Astrocyte (in vitro differentiated cells and primary cell): ENCODE results near the gene TBCEL. TPM values are rescaled to one million over a fixed set of nuclear protein-coding genes. Genes with fewer than 3 reads are reported as not detected.

Experiments
- DNase-seq: peaks from one replicate; pipeline ENCODE4 v3.0.0-alpha.2; 2010; ENCODE audit warnings: low read depth
- FAIRE-seq: peaks from 2 replicates; lab custom pipeline; 2011; peaks lifted over from hg19 to GRCh38; lab: Jason Lieb, UNC
- H2AFZ ChIP-seq: 2 replicates; pipeline ENCODE4 v1.6.0; 2012; ENCODE audit warnings: low read depth, low read length, inconsistent platforms
- H3K27ac ChIP-seq: 2 replicates; pipeline ENCODE4 v1.5.1; 2011; ENCODE audit warnings: low read depth, low read length, inconsistent platforms
- H3K27me3 ChIP-seq: 2 replicates; pipeline ENCODE4 v1.6.0; 2011; ENCODE audit warnings: low read length, inconsistent platforms; ENCODE audit not compliant: insufficient read depth
- H3K36me3 ChIP-seq: 2 replicates; pipeline ENCODE4 v1.5.1; 2011; ENCODE audit warnings: low read length, inconsistent platforms; ENCODE audit not compliant: insufficient read depth
- H3K4me1 ChIP-seq: 2 replicates; pipeline ENCODE4 v1.5.1; 2011; ENCODE audit warnings: low read length, inconsistent platforms; ENCODE audit not compliant: insufficient read depth
- H3K4me2 ChIP-seq: 2 replicates; pipeline ENCODE4 v1.6.0; 2012; ENCODE audit warnings: low read length, inconsistent platforms
- H3K4me3 ChIP-seq: 2 replicates; pipeline ENCODE4 v1.5.1; 2011; ENCODE audit warnings: low read depth, mild to moderate bottlenecking, low read length, inconsistent platforms; ENCODE audit not compliant: insufficient read depth
- H3K79me2 ChIP-seq: 2 replicates; pipeline ENCODE4 v1.6.0; 2012; ENCODE audit warnings: mild to moderate bottlenecking, low read length, inconsistent platforms; ENCODE audit not compliant: insufficient read depth
- H3K9ac ChIP-seq: 2 replicates; pipeline ENCODE4 v1.6.0; 2012; ENCODE audit warnings: mild to moderate bottlenecking, low read length, inconsistent platforms
- H3K9me3 ChIP-seq: 2 replicates; pipeline ENCODE4 v1.5.1; 2012; ENCODE audit warnings: low read depth, mild to moderate bottlenecking, low read length, inconsistent platforms; ENCODE audit not compliant: insufficient read depth
- H4K20me1 ChIP-seq: 2 replicates; pipeline ENCODE4 v1.6.0; 2012; ENCODE audit warnings: low read length, inconsistent platforms; ENCODE audit not compliant: insufficient read depth
- H3K27ac Mint-ChIP-seq: one replicate; pipeline ENCODE4 v1.8.0; 2021; ENCODE audit warnings: mild to moderate bottlenecking, mixed read lengths; ENCODE audit not compliant: unreplicated experiment
- H3K27me3 Mint-ChIP-seq: one replicate; pipeline ENCODE4 v1.8.0; 2021; ENCODE audit warnings: low read depth, mixed read lengths; ENCODE audit not compliant: unreplicated experiment
- H3K36me3 Mint-ChIP-seq: one replicate; pipeline ENCODE4 v1.8.0; 2021; ENCODE audit warnings: low read depth, mixed read lengths; ENCODE audit not compliant: unreplicated experiment
- H3K4me1 Mint-ChIP-seq: one replicate; pipeline ENCODE4 v1.8.0; 2021; ENCODE audit warnings: low read depth, mixed read lengths; ENCODE audit not compliant: unreplicated experiment
- H3K4me3 Mint-ChIP-seq: one replicate; pipeline ENCODE4 v1.8.0; 2021; ENCODE audit warnings: mild to moderate bottlenecking, moderate library complexity, mixed read lengths; ENCODE audit not compliant: unreplicated experiment
- H3K9me3 Mint-ChIP-seq: one replicate; pipeline ENCODE4 v1.8.0; 2021; ENCODE audit warnings: mild to moderate bottlenecking, mixed read lengths; ENCODE audit not compliant: unreplicated experiment
- CTCF ChIP-seq: IDR thresholded peaks from 2 replicates; pipeline ENCODE4 v1.5.1; 2011; ENCODE audit warnings: low read depth, mild to moderate bottlenecking, inconsistent platforms, low read length, moderate library complexity; ENCODE audit not compliant: insufficient read depth
- EZH2 ChIP-seq: IDR thresholded peaks from 2 replicates; pipeline ENCODE4 v1.6.1; 2012; ENCODE audit warnings: mild to moderate bottlenecking, low read length, inconsistent platforms; ENCODE audit not compliant: insufficient read depth
- total RNA-seq: library from RNA; stranded (reverse); gene quantifications from 2 replicates; pipeline ENCODE4 v1.2.1, GENCODE V29; 2021

TBCEL gene
- total RNA-seq, 1 donor from 2014 or later: 25.9 TPM

GRCh38 chr11:121089566-121089965 lies 65.7 kb downstream of the TBCEL start:
- Histone ChIP-seq H2AFZ (no peak overlapping the region), H3K4me2 (no peak overlapping the region), H3K4me3 (no peak overlapping the region), H3K4me1 (peaks cover 4% of the 10 kb centered on the region), H4K20me1 (peaks cover 9% of the 10 kb centered on the region), H3K9ac (no peak overlapping the region), H3K79me2 (no peaks in the 10 kb centered on the region), H3K27me3 (no peaks in the 10 kb centered on the region), H3K27ac (no peak overlapping the region), H3K36me3 (peaks cover 3% of the 10 kb centered on the region), H3K9me3 (no peaks in the 10 kb centered on the region)
- Mint-ChIP-seq H3K36me3 (peaks cover 18% of the 10 kb centered on the region), H3K27me3 (no peaks in the 10 kb centered on the region), H3K4me1 (peaks cover 7% of the 10 kb centered on the region), H3K4me3 (no peak overlapping the region), H3K9me3 (no peaks in the 10 kb centered on the region), H3K27ac (no peak overlapping the region)
- DNase-seq: no peak
- TF ChIP-seq EZH2: no peak
- TF ChIP-seq CTCF: no peak
- FAIRE-seq: no peak

- no peaks in the 10 kb centered on the region for H3K9me3 Mint-ChIP-seq
- no peaks in the 10 kb centered on the region for H3K9me3 ChIP-seq
- H3K4me2 ChIP-seq: no peak overlapping the region
- DNase-seq: no peak
- no peaks in the 10 kb centered on the region for H3K79me2 ChIP-seq
- H3K4me1 ChIP-seq: peaks cover 4% of the 10 kb centered on the region
- H3K9ac ChIP-seq: no peak overlapping the region
- H2AFZ ChIP-seq: no peak overlapping the region
- peaks cover 18% of the 10 kb centered on the region for H3K36me3 Mint-ChIP-seq
- H3K4me1 Mint-ChIP-seq: peaks cover 7% of the 10 kb centered on the region
- H3K27ac ChIP-seq: no peak overlapping the region
- peaks cover 9% of the 10 kb centered on the region for H4K20me1 ChIP-seq
- peak; percentile 26 for FAIRE-seq
- H3K36me3 ChIP-seq: peaks cover 3% of the 10 kb centered on the region
- H3K27ac Mint-ChIP-seq: no peak overlapping the region
- no peak overlapping the region for H3K4me3 ChIP-seq
- no peaks in the 10 kb centered on the region for H3K27me3 Mint-ChIP-seq
- H3K4me3 Mint-ChIP-seq: no peak overlapping the region
- no peak for TF ChIP-seq CTCF
- TF ChIP-seq EZH2: no peak
- no peaks in the 10 kb centered on the region for H3K27me3 ChIP-seq
Measured at GRCh38 chr11:121090145-121090721, 66.3 kb downstream of the TBCEL start.

GRCh38 chr11:121091492-121092152 lies 67.7 kb downstream of the TBCEL start:
- FAIRE-seq (peak; percentile 32), DNase-seq (no peak)
- no peaks in the 10 kb centered on the region for H3K79me2 ChIP-seq
- no peak overlapping the region for H3K9ac ChIP-seq
- Mint-ChIP-seq H3K9me3 (no peaks in the 10 kb centered on the region), H3K4me1 (peaks cover 5% of the 10 kb centered on the region), H3K36me3 (peaks cover 10% of the 10 kb centered on the region), H3K27ac (no peak overlapping the region), H3K4me3 (no peak overlapping the region), H3K27me3 (no peaks in the 10 kb centered on the region)
- no peak overlapping the region for H3K27ac ChIP-seq
- no peak for TF ChIP-seq CTCF
- no peak for TF ChIP-seq EZH2
- H3K4me3 ChIP-seq: no peak overlapping the region
- peaks cover 2% of the 10 kb centered on the region for H3K4me1 ChIP-seq
- no peak overlapping the region for H3K4me2 ChIP-seq
- H3K36me3 ChIP-seq: peaks cover 3% of the 10 kb centered on the region
- peaks cover 9% of the 10 kb centered on the region for H4K20me1 ChIP-seq
- H3K27me3 ChIP-seq: no peaks in the 10 kb centered on the region
- no peak overlapping the region for H2AFZ ChIP-seq
- H3K9me3 ChIP-seq: no peaks in the 10 kb centered on the region
